A549 (cell line): ENCODE data around the gene TMEM221. TPM values are rescaled to one million over a fixed set of nuclear protein-coding genes. Genes with fewer than 3 reads are reported as not detected.

Source experiments
- ATAC-seq, 2 experiments: fragments of 200-7000 bp in 1 of 2; fragments of >200 bp in 1 of 2; cut with Nextera tagmentation in 1 of 2; cut with Tn5 transposase in 1 of 2; 3 replicates each; pipeline versions ENCODE4 v1.8.0 to v1.9.1; 2018 to 2020; ENCODE audit warnings: mild to moderate bottlenecking in 1 of 2, moderate library complexity in 1 of 2
- CTCF ChIA-PET: fragments of 300-600 bp; sonication (Branson Sonifier 250); formaldehyde crosslinking; extraction: SDS; loops from one replicate; lab custom pipeline; 2021; ENCODE audit warnings: antibody characterized with exemption, inconsistent platforms; lab: Yijun Ruan, JAX
- POLR2A ChIA-PET: fragments of 350-600 bp; formaldehyde crosslinking; extraction: SDS; loops from one replicate; lab custom pipeline; 2021; ENCODE audit warnings: antibody characterized with exemption, inconsistent platforms; lab: Yijun Ruan, JAX
- DNase-seq, 2 experiments: peaks; one replicate each; pipeline versions ENCODE4 v3.0.0 to v3.0.0-alpha.2; 2011 to 2016; ENCODE audit warnings: low read depth in 1 of 2, low spot score in 1 of 2
- FAIRE-seq: peaks from 2 replicates; lab custom pipeline; 2011; peaks lifted over from hg19 to GRCh38; lab: Jason Lieb, UNC
- H3K27ac ChIP-seq, 2 experiments: fragments of >200 bp; sonication (Bioruptor Twin); formaldehyde crosslinking; 3 replicates each; pipeline ENCODE4 v1.5.1; 2016 to 2017
- H3K4me1 ChIP-seq: fragments of >200 bp; sonication (Bioruptor Twin); formaldehyde crosslinking; 3 replicates; pipeline ENCODE4 v1.6.1; 2016
- H3K4me2 ChIP-seq: fragments of >200 bp; sonication (Bioruptor Twin); formaldehyde crosslinking; 3 replicates; pipeline ENCODE4 v1.6.1; 2016
- H3K4me3 ChIP-seq: fragments of >200 bp; sonication (Bioruptor Twin); formaldehyde crosslinking; 3 replicates; pipeline ENCODE4 v1.5.1; 2016
- H3K9me3 ChIP-seq: fragments of >200 bp; sonication (Bioruptor Twin); formaldehyde crosslinking; 3 replicates; pipeline ENCODE4 v1.6.1; 2016
- CEBPB ChIP-seq, 2 experiments: fragments of >200 bp in 1 of 2; sonication (Bioruptor Twin) in 1 of 2; formaldehyde crosslinking in 1 of 2; IDR thresholded peaks; 2 replicates each; pipeline ENCODE4 v1.6.1; 2012 to 2016
- CHD2 ChIP-seq: fragments of 150-350 bp; IDR thresholded peaks from 2 replicates; pipeline ENCODE4 v1.6.1; 2014; ENCODE audit warnings: low read length; ENCODE audit not compliant: partially characterized antibody
- E2F6 ChIP-seq: IDR thresholded peaks from 2 replicates; pipeline ENCODE4 v1.6.1; 2012; ENCODE audit warnings: low read depth, borderline replicate concordance
- ELK1 ChIP-seq: fragments of 150-350 bp; IDR thresholded peaks from 2 replicates; pipeline ENCODE4 v1.6.1; 2014; ENCODE audit warnings: low read depth, mild to moderate bottlenecking, low read length
- ESRRA ChIP-seq: fragments of 150-350 bp; IDR thresholded peaks from 2 replicates; pipeline ENCODE4 v1.6.1; 2014; ENCODE audit warnings: mild to moderate bottlenecking, low read length, borderline replicate concordance
- FOXS1 ChIP-seq: fragments of 250-450 bp; sonication (Bioruptor Pico); IDR thresholded peaks from 2 replicates; pipeline ENCODE4 v1.5.0; 2020; ENCODE audit warnings: mild to moderate bottlenecking, moderate library complexity
- HDAC2 ChIP-seq: fragments of 200-600 bp; sonication (generic); IDR thresholded peaks from 2 replicates; pipeline ENCODE4 v1.6.1; 2016
- HES2 ChIP-seq: fragments of >200 bp; sonication (Bioruptor Twin); formaldehyde crosslinking; IDR thresholded peaks from 2 replicates; pipeline ENCODE4 v1.6.1; 2016
- MAFK ChIP-seq: fragments of 450-650 bp; IDR thresholded peaks from 2 replicates; pipeline ENCODE4 v1.6.1; 2014; ENCODE audit not compliant: partially characterized antibody
- MAZ ChIP-seq: fragments of 150-350 bp; IDR thresholded peaks from 2 replicates; pipeline ENCODE4 v1.6.1; 2014; ENCODE audit warnings: antibody characterized with exemption, low read depth, low read length, borderline replicate concordance
- NFE2L2 ChIP-seq: fragments of 150-350 bp; conservative IDR thresholded peaks from 2 replicates; pipeline ENCODE4 v1.6.1; 2014; ENCODE audit warnings: low read length
- POLR2A ChIP-seq: IDR thresholded peaks from 2 replicates; pipeline ENCODE4 v1.6.1; 2012; ENCODE audit warnings: mild to moderate bottlenecking, low read length
- POLR2AphosphoS2 ChIP-seq: conservative IDR thresholded peaks from 2 replicates; pipeline ENCODE4 v1.6.1; 2012; ENCODE audit warnings: low read length, improper control_type of control experiment, inconsistent platforms
- TP53 ChIP-seq: fragments of 250-450 bp; sonication (Bioruptor Pico); IDR thresholded peaks from 2 replicates; pipeline ENCODE4 v1.5.0; 2021; ENCODE audit warnings: mild to moderate bottlenecking, moderate library complexity
- ZFP36 ChIP-seq: fragments of 450-650 bp; IDR thresholded peaks from 2 replicates; pipeline ENCODE4 v1.6.1; 2014; ENCODE audit warnings: borderline replicate concordance; ENCODE audit not compliant: partially characterized antibody
- WGBS: methylation state at CpG from one replicate; pipeline ENCODE4 v1.1.6; 2017; ENCODE audit errors: missing lambda C conversion rate; 5-methylcytosine and 5-hydroxymethylcytosine counted together
- polyA plus RNA-seq, 4 experiments: library from polyadenylated mRNA; depleted of rRNA in 3 of 4; stranded (reverse); fragments of >200 nt; fragmentation: RNase III in 1 of 4; extraction: RNeasy Plus Mini Kit Qiagen cat#74134 plus additional on column Dnase treatment in 1 of 4; gene quantifications; 2 replicates in 3 of 4; 3 replicates in 1 of 4; pipeline ENCODE4 v1.2.3, GENCODE V29; 2011 to 2017
- TF ChIP-seq, protein P1 (sequence below): fragments of 200-600 bp; sonication (generic); IDR thresholded peaks from 2 replicates; pipeline ENCODE4 v1.6.1; 2016; ENCODE audit warnings: antibody characterized with exemption, mild to moderate bottlenecking, moderate library complexity
- TF ChIP-seq, protein P2 (sequence below): fragments of 250-450 bp; sonication (Bioruptor Pico); IDR thresholded peaks from 2 replicates; pipeline ENCODE4 v1.5.0; 2020; ENCODE audit warnings: low read depth, mild to moderate bottlenecking, moderate library complexity
- TF ChIP-seq, protein P3 (sequence below): fragments of 250-450 bp; sonication (Bioruptor Pico); IDR thresholded peaks from 2 replicates; pipeline ENCODE4 v1.5.0; 2021; ENCODE audit warnings: mild to moderate bottlenecking, moderate library complexity, borderline replicate concordance
- TF ChIP-seq, protein P4 (sequence below): IDR thresholded peaks from 2 replicates; pipeline ENCODE4 v1.6.1; 2012

Gene TMEM221
- polyA plus RNA-seq, 2 of the 4 experiments (the other 2 are of a cell fraction) = 0.78 to 0.90 TPM

DNA sequence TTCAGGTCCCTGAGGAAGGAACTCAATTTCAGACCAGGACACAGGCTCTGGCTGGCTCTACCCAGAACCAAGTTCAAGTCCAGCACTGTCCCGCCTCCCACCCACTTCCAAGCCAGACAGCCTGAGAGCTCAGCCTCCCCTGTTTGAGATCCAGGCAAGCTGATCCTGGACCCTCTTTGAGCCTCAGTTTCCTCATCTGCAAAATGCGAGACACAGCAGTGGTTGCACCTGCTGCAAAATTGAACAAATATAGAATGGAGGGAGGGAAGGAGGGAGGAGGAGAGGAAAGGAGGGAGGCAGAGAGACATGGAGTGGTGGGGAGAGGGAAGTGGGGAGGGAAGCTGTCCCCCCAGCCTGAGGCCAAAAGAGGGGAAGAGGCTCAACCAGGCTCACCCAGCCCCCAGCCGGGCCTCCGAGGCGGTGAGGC lies 751 bp downstream of the TMEM221 start:
- Histone ChIP-seq H3K27ac (peak overlapping the region; percentile 58 to 85; a peak in 5 of 6 replicates), H3K4me3 (peak overlapping the region; percentile 50), H3K4me2 (peak overlapping the region; percentile 71), H3K9me3 (no peaks in the 10 kb centered on the region), H3K4me1 (0 out of 3 replicates have a peak, but pooled peaks cover 6% of the 10 kb centered on the region)
- ChIA-PET CTCF (interaction anchor here (0.6 to 2.2 kb wide), 11 partner anchors 13 to 760 kb away, joined by 3 to 13 read pairs (median 5); partner anchors contain the start of genes CCDC194, MVB12A and NXNL1), POLR2A (no interaction called here)
- TF ChIP-seq CHD2 = no peak
- TF ChIP-seq E2F6 = no peak
- no peak for TF ChIP-seq POLR2AphosphoS2
- TF ChIP-seq ZFP36 = no peak
- TF ChIP-seq ESRRA = no peak
- no peak for TF ChIP-seq CEBPB (IDR thresholded peaks at IDR 0.05)
- no peak for TF ChIP-seq HES2
- TF ChIP-seq, protein P1, sequence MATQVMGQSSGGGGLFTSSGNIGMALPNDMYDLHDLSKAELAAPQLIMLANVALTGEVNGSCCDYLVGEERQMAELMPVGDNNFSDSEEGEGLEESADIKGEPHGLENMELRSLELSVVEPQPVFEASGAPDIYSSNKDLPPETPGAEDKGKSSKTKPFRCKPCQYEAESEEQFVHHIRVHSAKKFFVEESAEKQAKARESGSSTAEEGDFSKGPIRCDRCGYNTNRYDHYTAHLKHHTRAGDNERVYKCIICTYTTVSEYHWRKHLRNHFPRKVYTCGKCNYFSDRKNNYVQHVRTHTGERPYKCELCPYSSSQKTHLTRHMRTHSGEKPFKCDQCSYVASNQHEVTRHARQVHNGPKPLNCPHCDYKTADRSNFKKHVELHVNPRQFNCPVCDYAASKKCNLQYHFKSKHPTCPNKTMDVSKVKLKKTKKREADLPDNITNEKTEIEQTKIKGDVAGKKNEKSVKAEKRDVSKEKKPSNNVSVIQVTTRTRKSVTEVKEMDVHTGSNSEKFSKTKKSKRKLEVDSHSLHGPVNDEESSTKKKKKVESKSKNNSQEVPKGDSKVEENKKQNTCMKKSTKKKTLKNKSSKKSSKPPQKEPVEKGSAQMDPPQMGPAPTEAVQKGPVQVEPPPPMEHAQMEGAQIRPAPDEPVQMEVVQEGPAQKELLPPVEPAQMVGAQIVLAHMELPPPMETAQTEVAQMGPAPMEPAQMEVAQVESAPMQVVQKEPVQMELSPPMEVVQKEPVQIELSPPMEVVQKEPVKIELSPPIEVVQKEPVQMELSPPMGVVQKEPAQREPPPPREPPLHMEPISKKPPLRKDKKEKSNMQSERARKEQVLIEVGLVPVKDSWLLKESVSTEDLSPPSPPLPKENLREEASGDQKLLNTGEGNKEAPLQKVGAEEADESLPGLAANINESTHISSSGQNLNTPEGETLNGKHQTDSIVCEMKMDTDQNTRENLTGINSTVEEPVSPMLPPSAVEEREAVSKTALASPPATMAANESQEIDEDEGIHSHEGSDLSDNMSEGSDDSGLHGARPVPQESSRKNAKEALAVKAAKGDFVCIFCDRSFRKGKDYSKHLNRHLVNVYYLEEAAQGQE = no peak
- TF ChIP-seq FOXS1 = no peak
- TF ChIP-seq, protein P2, sequence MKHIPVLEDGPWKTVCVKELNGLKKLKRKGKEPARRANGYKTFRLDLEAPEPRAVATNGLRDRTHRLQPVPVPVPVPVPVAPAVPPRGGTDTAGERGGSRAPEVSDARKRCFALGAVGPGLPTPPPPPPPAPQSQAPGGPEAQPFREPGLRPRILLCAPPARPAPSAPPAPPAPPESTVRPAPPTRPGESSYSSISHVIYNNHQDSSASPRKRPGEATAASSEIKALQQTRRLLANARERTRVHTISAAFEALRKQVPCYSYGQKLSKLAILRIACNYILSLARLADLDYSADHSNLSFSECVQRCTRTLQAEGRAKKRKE (CRISPR knock-in tag) = no peak
- TF ChIP-seq, protein P3, sequence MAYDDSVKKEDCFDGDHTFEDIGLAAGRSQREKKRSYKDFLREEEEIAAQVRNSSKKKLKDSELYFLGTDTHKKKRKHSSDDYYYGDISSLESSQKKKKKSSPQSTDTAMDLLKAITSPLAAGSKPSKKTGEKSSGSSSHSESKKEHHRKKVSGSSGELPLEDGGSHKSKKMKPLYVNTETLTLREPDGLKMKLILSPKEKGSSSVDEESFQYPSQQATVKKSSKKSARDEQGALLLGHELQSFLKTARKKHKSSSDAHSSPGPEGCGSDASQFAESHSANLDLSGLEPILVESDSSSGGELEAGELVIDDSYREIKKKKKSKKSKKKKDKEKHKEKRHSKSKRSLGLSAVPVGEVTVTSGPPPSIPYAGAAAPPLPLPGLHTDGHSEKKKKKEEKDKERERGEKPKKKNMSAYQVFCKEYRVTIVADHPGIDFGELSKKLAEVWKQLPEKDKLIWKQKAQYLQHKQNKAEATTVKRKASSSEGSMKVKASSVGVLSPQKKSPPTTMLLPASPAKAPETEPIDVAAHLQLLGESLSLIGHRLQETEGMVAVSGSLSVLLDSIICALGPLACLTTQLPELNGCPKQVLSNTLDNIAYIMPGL (CRISPR knock-in tag) = no peak
- no peak for TF ChIP-seq TP53
- TF ChIP-seq MAZ = no peak
- TF ChIP-seq POLR2A = no peak
- TF ChIP-seq, protein P4, sequence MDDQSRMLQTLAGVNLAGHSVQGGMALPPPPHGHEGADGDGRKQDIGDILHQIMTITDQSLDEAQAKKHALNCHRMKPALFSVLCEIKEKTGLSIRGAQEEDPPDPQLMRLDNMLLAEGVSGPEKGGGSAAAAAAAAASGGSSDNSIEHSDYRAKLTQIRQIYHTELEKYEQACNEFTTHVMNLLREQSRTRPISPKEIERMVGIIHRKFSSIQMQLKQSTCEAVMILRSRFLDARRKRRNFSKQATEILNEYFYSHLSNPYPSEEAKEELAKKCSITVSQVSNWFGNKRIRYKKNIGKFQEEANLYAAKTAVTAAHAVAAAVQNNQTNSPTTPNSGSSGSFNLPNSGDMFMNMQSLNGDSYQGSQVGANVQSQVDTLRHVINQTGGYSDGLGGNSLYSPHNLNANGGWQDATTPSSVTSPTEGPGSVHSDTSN = no peak
- no peak for TF ChIP-seq ELK1
- TF ChIP-seq NFE2L2 = no peak
- no peak for TF ChIP-seq HDAC2
- no peak for TF ChIP-seq MAFK
- WGBS = 30% methylated on average over 4 of the region's 5 CpGs
- FAIRE-seq (no peak), DNase-seq (no peak), ATAC-seq (peak; percentile 17 to 46; a peak in 4 of 6 replicates)
